ENCODE results near the gene ETV6.
"Not testable (repeated sequence)": the region's sequence is repeated elsewhere in the genome, so short reads cannot be mapped to it uniquely, and the experiment has no call there.

ETV6 gene

DNA sequence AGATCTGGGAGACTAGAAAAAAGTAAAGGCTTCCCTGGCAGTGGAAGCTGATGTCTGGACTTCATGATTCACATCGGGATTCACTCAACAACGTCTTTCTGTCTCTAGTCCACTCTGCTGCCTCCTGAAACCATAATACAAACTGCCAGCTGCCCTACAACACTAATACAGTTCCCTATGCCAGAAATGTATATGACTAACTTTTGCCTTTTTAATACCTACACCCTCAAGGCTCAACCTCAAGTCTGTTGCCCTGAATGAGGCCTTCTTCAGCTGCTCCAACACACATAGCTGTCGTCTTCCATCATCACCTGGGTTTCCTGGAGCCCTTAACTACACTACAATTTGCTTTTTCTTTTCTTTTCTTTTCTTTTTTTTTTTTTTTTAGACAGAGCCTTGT, 238.6 kb downstream of the ETV6 start:
- no peak for DNase-seq (ENCODE audit: low spot score)

DNA sequence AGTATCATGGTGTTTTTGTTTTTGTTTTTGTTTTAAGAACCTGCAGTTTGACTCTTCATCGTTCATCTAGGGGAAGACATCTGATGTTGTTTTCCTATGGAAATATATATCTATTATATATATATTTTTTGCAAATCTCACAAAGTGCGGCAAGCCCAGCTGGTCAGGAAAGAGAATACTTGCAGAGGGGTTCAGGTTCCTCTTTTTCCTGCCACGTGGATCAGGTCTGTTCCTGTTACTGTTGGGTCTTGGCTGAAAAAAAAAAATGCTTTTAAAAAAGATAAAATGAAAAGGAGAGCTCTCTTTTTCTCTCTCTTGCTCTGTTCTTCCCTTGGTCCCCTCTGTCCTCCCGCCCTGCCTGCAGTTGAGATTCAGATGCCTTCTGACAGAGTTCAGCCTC, 241.9 kb downstream of the ETV6 start:
- DNase-seq (ENCODE audit: low spot score) = no peak

DNA sequence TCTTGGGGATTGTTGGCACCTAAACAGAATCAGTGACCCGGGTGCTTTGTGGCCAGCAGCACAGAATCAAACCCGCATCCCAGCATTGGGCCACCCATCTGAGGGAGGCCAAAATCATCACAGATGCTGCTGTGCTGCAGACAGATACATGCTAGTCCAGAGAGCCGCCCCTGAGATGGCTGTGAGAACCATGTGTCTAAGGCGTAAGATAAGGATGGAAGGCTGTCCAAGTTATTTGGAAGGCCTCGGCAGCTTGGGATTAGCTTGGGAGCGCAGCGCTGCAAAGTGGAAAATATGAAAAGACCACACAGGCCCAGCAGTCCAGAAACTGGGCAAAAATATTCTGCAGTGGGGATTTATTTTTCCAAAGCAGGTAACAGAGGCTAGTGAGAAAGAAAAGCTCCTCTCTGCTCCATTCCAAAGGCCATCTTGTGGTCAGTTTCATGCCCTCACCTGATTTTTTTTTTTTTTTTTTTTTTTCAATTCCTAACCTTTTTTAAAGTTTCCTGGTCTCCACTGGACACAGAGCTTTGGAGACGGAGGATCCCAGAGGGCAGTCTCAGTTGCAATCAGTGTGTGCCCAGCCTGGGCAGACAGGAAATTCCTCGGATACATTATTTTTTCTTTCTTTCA, 242.4 kb downstream of the ETV6 start:
- DNase-seq (ENCODE audit: low spot score) = no peak

DNA sequence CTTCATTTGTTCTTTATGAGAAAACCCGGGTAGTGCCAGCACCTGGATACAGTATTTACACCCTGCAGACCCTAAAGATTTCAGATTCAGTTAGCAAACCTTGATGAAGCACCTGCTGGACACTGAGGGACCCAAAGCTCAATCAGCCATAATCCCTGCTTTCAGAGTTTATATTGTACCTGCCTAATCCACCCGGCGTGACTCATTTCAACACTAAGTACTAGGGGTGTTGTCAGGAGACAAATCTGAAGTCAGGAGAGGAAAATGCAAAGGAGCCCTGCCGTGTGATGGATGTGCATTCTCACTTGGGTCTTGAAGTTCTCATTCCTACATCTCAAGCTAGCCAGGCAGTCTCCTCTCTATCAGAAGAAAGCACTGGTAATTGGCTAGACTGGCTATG, 244.5 kb downstream of the ETV6 start:
- no peak for DNase-seq (ENCODE audit: low spot score)

DNA sequence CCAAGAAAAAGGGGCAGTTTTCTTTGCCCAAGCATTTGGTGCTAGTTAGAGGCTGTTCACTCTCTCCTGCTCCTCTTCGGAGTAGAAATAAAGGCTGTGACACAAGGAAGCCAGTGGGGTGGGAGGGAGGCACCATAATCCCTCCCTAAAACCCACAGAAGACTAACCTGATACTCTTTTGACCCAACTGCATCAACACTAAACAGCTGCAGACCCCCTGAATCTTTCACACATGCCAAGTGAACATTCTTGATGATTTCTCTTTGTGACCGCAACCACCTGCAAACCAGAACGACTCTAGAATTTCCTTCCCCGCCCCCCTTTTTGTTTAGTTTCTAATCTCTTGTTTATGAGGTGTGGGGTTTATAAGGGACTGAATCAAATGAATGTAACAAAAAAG, 245.4 kb downstream of the ETV6 start:
- no peak for DNase-seq (ENCODE audit: low spot score)

DNA sequence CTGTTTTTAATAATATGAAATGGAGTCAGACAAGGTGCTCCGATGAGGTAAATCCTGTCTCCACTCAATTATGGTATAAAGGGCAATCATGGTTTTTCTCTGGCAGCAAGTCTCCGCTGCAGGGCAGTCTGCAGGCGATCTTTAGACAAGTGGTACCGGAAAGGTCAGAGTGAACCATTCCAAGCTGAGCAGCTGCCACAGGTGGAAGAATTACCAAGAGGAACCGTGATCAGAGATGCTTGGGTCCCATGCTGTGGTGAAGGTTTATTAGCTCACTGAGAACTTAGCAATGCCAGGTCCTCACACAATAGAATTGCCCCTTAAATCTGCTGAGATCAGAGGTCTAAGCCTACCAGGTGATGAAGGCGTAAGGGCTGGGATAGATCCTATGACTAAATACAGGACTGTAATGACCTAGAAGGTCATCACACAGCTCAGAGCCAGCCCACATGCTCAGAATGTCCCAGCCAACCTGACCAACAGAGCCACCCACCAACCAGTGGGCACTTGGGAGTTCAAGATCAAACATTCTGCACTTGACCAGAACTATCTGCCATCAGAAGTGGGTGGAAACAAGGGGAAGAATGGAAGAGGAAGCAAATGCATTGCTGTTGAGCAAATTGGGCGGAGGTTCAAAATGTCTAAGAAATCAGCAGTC, 246.1 kb downstream of the ETV6 start:
- DNase-seq (ENCODE audit: low spot score) = no peak

DNA sequence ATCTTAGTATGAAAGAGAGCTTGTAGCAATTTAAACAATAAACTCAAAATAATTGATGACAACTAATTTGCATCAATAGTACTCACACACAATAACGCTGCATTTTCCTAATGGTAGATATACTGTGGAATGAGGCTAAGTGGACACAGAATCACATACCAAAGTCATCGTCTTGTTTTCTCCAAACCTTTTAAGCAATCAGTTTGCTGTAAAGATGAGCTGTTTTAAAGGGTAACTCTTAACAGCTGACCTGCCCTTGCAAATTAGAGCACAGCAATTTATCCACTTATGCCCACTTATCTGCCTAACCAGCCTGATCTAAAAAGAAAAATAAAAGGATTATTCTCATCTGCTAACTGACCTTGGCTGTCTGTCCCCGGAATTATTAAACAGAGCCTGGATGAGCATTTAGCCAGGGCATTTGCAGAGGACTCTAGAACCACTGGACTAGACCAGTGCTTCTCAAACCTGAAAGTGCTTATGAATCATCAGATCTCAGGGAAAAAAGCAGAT, 247.0 kb downstream of the ETV6 start:
- DNase-seq (ENCODE audit: low spot score) = no peak

DNA sequence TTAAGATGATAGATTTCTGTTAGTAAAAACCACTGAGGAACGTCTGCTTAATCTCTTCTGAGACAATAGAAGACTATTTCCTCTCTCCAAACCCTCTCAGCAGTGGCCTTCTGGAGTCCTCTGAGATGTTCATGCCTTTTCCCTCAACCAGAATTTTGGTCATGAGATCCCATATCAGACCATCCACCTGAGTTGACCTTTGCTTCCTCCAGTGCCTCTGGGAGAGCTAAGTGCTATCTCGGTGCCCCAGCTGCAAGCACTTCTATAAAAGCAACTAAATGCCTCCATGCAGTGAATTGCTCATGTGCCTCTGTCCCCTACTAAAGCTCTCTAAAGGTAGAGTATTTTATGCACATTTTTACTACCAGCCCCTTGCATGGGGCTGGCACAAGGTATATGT, 248.4 kb downstream of the ETV6 start:
- no peak for DNase-seq (ENCODE audit: low spot score)

DNA sequence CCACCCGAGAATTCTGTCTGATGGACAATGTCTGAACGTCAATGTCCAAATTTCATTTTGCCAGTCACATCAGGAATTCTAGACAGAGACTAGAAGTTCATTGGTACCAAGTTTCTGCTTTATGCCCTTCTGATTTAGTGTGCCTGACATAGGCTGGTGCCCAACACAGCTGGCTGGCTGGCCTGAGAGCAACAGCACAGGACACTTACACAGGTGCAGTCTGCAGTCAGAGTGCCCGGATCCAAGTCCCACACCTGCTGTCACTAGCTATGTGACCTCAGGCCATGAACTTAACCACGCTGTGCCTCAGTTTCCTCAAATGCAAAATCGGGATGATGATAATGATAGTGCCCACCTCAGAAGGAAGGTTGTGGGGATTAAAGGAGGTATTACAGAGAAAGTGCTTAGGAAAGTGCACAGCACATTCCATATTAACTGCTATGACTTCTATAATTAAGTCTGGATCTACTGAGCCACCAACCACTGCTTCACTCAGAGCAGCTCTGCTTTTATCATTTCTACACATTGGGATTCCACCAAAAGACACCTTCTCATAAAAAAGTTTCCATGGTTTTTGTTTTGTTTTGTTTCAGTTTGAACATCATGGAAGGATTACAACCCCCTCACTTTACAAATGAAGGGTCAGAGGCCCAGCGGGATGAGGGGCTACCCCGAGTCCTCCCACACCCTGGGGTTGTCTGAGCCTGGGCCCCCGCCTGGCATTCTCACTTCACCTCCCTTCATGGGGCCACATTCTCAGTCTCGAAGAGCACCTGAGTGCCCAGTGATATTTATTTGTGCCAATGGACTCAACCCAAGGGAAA, 252.4 kb downstream of the ETV6 start:
- no peak for DNase-seq (ENCODE audit: low spot score)

DNA sequence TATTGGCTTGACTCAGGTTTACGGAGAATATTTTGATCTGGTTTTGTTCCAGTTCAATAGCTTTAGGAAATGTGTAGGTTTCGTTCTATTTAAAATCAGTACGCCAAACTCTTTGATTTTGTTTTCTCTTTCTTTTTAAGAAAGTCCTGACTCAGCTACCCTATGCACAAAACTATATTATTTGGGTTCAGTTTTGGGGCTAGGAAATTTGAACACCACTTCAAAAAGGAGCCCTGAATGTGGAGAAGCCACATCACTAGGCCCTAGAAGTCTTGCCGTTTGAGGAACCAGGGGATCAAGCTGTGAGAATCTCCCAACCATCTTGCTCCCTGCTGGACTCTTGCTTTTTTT, 253.0 kb downstream of the ETV6 start:
- DNase-seq (ENCODE audit: low spot score) = no peak

DNA sequence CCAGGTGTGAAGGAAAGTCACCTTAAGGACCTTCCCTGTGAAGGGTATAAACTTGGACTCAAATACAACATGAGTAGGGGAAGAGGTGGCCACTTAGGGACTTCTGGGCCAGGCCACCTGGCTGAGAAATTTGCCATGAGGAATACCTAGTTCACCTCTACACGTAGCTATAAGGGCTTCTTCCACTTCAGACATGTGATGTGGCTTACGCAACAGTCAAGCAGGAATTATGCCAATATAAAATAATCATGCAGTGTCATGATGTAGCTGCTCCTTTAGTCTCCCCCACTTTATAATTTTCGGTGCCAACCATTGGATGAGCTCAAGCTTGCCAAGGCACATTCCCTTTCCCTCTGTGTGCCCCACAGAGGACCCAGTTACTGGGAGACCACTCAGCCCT, 254.7 kb downstream of the ETV6 start:
- no peak for DNase-seq (ENCODE audit: low spot score)

DNA sequence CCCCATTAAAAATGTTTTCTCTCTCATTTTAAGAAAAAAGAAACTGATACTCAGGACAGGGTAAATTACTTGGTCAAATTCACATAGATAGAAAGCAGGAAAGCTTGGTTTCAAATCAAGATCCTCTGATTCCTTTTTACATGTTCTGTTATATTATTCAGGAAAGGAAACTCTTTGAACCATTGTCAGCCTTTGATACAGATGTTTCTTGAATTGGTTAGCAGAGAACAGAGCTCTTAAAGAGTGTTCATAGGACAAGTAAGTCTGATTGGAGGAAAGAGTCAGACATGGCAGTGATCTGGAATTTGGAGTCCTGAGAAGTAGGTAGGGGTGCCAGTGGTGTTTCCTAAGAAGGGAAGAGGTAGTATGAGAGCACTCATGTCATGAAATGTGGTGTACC, 256.1 kb downstream of the ETV6 start:
- DNase-seq (ENCODE audit: low spot score) = no peak

DNA sequence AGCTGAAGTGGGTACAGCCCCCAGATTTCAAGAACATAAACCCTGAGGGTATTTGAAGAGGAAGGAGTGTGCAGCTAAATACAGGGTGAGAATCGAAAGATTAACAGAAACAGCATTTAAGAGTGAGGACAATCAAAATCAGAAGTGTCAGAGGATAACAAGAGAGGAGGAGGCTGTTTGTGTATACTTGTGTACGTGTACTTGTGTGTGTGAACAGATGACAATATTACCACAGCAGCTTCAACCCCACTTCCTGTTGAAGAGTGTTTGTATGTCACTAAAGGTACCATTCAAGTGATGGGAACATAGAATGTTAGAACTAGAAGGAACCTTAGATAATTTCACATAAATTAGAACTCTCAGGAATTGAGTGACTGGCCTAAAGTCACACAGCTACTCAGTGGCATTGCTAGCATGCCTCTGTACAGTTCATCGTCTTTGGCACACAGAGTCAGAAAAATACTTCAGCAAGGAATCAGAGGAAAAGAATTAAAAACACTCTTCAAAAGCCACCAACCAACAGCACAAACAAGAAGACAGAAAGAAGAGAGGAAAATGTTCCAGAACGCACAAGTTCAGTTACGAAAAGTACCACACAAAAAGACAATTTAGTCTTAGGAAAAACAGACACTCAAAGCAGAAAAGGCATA, 256.9 kb downstream of the ETV6 start:
- no peak for DNase-seq (ENCODE audit: low spot score)

DNA sequence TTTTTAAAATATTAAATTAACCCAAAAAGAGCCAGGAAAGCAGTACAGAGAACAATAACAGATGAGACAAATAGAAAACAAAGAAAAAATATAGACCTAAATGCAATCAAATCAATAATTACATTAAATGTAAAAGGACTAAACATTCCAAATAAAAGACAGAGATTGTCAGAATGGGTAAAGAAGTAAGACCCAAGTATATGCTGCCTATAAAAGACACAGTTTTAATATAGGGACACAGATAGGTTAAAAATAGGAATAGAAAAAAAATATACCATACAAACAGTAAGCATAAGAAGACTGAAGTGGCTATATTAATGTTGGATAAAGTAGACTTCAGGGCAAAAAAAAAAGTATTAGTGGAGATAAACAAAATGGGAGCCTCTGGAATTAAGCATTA, 258.2 kb downstream of the ETV6 start:
- DNase-seq (ENCODE audit: low spot score) = no peak

DNA sequence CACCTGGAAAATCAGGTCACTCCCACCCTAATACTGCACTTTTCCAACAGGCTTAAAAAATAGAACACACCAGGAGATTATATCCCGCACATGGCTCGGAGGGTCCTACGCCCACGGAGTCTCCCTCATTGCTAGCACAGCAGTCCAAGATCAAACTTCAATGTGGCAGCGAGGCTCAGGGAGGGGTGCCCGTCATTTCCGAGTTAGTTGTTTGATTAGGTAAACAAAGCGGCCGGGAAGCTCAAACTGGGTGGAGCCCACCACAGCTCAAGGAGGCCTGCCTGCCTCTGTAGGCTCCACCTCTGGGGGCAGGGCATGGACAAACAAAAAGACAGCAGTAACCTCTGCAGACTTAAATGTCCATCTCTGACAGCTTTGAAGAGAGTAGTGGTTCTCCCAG, 259.9 kb downstream of the ETV6 start:
- DNase-seq (ENCODE audit: low spot score) = not testable (repeated sequence)

DNA sequence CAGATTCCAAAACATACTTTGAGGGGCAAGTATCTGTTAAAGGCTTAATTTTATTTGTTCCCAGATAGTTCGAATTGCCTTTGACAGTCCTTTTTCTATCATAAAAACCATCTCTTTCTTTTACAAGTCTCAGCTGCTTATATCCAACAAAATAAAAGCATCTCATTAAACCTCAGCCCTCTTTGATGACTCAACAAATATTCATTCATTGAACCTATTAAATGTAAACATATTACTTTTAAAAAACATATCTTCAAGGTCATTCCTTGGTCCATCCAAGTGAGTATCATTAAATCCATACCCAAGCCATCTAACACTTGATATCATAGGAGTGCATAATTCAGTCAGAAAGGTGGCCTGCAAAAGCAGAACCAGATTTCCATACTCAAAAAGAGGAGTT, 266.6 kb downstream of the ETV6 start:
- no peak for DNase-seq (ENCODE audit: low spot score)

DNA sequence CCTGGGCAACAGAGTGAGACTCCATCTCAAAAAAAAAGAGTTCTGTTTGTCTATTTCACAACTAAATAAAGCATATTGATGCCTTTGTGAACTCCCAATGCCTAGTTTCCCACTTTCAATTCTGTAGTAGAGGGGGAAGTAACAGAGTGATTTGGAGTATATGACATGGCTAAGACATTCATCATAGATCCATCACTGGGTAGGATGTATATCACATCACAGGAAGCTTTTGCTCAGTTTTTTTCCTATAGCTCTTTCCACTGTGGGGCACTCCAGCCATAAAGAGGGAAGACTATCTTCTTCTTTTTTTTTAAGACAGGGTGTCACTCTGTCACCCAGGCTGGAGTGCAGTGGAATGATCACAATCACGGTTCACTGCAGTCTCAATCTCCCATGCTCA, 267.3 kb downstream of the ETV6 start:
- DNase-seq (ENCODE audit: low spot score) = no peak

DNA sequence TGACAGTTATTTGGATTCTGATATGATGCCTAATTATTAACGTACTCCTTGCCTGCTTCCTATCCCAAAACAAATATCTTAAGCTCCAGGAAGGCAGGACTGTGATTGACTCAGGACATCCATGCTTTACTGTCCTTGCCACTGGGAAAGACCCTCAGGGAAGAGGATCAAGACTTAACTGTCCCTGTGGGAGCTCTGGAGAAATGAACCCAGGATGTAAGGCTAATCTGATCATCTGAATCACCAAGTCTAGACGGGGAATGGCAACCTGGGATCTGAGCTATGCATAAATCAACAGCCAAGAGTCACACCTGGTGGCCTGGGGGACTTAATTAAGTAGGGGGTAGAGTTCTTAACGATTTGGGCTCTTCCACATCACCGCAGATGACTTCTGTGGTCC, 268.0 kb downstream of the ETV6 start:
- no peak for DNase-seq (ENCODE audit: low spot score)

DNA sequence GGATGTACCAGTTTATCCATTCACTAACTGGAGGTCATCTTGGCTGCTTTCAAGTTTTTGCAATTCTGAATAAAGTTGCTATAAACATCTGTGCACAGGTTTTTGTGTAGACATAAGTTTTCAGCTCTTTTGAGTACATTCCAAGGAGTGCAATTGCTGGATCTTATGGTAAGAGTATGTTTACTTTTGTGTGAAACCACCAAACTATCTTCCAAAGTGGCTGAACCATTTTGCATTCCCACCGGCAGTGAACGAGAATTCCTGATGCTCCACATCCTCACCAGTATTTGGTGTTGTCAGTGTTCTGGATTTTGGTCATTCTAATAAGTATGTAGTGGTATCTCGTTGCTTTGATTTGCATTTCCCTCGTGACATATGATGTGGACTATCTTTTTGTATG, 270.8 kb downstream of the ETV6 start:
- DNase-seq (ENCODE audit: low spot score) = no peak

DNA sequence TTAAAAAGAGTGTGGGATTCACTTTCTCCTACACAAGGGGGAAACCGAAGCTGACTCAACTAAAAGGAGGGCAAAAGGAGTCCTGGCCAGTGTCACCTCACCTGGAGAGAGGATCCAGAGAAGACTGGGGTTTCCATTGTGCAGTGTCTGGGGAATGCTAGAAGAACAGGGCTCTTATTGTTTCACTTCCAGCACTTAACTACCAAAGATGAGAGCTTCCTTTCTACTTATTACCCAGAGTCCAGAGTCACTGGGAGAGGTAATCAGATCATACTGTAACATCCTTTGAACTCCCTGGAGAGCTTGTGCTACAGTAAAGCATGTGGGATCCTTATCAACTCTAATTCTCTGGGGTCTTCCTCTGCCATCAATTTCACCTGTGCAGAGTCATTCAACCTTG, 272.9 kb downstream of the ETV6 start:
- DNase-seq (ENCODE audit: low spot score) = no peak

DNA sequence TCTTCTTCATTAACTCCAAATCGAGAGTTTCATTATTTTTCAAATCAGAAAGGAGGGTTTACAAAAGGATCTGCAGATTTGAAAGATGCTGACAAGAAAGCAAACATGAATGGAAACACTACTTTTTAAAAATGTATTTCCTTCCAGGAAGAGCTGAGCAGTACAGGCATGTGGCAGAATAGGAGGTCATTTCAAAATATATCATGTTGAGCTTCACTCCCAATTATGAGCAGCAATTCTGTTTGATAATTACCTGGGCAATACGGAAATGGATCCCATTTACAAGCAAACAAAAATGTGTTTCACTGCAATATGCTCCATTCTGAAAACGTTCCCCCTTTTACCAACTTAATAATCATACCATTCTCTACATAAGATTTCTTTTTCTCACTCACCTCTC, 273.6 kb downstream of the ETV6 start:
- DNase-seq (ENCODE audit: low spot score) = no peak

DNA sequence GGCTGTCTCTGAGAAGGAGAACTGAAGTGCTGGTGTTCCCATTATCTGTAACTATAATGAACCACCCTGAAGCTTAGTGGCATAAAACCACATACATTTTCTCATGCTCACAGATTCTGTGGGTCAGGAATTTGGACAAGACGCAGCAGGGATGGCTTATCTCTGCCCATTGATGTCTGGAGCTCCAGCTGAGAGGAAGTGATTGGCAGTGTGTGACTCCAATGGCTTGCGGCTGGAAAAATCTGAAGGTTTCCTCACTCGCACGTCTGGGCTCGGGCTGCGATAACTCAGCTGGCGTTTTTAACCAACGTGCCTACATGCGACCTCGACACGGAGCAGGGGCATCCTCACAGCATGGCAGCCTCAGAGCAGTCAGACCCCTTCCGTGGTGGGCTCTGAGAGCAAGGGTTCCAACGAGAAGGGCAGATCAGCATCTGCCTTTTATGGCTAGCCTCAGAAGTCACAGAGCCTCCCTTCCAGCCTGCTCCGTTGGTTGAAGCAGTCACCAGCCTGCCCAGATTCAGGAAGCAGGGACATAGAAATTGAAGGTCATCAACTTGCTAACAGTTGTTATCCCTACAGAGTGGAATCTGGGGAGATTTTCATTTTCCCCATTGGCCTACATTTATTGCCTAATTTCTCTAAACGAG, 277.9 kb downstream of the ETV6 start:
- no peak for DNase-seq (ENCODE audit: low spot score)
